NCI-H128 (cell line): Measurements from ENCODE around the gene NSMCE4A.
"Not testable (repeated sequence)": the region's sequence is repeated elsewhere in the genome, so short reads cannot be mapped to it uniquely, and the experiment has no call there.

Experiments
- DNase-seq: peaks from one replicate; lab custom pipeline; 2025; ENCODE audit not compliant: unreplicated experiment; lab: John Stamatoyannopoulos, UW

Gene NSMCE4A, protein sequence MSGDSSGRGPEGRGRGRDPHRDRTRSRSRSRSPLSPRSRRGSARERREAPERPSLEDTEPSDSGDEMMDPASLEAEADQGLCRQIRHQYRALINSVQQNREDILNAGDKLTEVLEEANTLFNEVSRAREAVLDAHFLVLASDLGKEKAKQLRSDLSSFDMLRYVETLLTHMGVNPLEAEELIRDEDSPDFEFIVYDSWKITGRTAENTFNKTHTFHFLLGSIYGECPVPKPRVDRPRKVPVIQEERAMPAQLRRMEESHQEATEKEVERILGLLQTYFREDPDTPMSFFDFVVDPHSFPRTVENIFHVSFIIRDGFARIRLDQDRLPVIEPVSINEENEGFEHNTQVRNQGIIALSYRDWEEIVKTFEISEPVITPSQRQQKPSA

DNA sequence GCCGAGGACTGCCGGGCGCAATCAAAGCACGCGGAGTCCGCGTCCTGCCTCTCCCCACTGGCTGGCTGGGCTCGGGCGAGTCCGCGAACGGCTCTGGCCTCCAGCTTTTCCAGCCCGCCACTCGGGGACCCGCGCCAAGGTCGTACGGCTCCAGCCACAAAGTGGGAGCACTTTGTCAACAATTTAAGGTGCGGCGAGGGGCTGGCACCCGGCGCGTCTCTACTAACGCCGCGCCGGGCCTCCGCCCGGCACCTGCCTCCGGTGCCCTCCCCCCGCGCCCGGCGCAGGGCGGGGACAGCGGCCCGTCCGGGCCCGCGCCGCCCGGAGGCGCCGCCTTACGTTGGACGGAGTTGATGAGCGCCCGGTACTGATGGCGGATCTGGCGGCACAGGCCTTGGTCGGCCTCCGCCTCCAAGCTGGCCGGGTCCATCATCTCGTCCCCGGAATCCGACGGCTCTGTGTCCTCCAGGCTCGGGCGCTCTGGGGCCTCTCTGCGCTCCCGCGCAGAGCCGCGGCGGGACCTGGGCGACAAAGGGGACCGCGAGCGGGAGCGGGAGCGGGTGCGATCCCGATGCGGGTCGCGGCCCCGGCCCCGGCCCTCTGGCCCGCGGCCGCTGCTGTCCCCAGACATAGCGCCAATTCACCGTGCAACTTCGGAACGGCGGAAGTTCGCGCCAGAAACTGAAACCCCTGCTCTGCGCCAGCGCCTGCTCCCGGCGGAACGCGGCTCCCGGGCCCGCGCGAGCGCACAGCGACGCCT lies at the start of gene NSMCE4A:
Gene NSMCE4A, minus strand, starts transcription at position 683 of the 760 bp plus-strand sequence. Its CDS starts 52 bp downstream, at position 631.
- DNase-seq = peak; percentile 25

DNA sequence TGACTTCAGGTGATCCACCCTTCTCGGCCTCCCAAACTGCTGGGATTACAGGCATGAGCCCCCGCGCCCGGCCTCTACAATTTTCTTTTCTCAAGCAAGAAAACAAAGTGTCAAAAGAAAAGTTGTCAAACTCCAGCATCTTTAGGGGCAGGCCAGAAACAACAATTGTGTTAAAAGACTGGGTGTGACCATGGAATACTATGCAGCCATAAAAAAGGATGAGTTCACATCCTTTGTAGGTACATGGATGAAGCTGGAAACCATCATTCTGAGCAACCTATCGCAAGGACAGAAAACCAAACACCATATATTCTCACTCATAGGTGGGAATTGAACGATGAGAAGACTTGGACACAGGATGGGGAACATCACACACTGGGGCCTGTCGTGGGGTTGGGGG lies 48.2 kb upstream of the NSMCE4A start:
- not testable (repeated sequence) for DNase-seq

- no peak for DNase-seq
These were observed 47.3 kb upstream of the NSMCE4A start for GRCh38 chr10:122022276-122022675.

DNA sequence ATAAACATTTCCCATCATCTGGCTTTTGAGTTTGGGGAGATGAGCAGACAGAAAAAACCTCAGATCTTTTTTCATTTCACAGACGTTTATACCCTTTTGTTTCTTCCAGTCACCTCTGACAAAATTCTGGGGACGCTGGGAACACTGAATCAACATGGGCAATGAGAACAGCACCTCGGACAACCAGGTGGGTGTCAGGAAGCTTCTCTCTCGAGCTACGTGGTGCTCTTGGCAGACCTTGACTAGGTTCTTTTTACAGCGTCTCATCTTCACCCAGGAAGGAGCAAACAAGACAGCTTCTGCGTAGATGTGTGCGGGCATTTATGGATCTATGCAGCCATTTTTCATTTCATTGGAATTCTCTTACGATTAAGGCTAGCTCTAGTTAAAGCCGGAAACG lies 46.8 kb upstream of the NSMCE4A start:
- no peak for DNase-seq

- DNase-seq = no peak
These were observed 46.4 kb upstream of the NSMCE4A start for GRCh38 chr10:122021379-122021778.

- no peak for DNase-seq
These were observed 45.2 kb upstream of the NSMCE4A start for GRCh38 chr10:122020226-122020625.

DNA sequence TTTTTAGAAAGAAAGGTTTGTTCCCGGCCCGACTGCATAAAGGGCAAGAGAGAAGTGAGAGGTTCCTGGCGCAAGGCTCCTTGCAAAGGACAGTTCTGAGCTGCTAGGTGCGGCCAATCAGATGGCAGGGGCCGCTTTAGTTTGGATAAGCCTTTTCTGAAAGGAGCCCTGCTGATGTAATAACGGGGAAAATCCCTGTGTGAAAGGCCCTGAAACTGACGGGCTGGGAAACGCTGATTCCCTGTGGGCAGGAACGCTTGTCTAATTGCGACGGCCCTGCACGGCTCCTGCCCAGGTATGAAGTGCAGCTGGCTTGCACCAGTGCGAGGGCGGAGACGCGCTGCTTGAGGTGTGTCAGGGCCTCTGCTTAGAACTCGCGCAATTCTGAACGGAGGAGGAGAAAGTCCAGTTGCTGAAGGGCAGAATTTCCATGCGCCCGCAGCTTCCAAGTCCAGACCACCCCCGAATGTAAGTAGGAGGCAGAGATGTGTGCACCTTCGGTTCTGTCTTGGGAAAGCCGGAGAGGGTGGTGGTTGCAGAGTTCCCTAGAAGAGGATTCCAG lies 44.5 kb upstream of the NSMCE4A start:
- DNase-seq = no peak

DNA sequence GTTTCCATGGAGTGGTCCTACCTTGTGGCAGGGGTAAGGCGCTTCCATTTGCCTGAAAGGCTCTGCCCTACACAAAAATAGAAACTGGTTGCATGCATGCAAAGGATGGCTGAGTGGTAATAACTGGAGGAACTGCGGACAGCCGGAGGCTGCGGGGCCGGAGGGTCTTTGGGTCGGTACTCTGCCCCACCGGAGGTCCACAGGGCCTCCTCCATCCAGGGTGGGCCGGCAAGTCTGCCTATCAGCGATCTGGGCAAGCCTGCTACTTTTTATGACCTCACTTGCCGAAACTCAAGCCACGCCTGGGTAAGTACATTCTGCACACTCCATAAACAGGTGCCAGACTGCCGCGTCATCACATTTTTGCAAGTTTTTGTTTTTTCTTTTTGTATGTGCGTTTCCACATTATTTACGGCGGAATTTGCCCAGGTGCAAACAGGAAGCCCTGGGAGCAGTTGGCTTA lies 44.0 kb upstream of the NSMCE4A start:
- DNase-seq = no peak

DNA sequence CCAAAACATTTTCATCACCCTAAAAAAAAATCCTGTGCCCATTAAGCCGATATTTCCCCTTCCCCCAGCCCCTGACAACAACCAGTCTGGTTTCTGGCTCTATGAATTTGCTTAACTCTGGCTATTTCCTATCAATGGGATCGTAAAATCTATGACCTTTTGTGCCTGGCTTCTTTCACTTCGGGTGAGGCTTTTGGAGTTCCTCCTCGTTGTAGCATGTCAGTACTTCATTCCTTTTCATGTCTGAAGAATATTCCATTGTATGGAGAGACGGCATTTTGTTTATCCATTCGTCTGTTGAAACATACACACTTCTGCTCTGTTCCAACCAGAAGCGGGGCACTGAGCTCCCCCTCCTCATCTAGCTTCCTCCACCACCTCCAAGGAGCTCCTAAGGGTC lies 43.5 kb upstream of the NSMCE4A start:
- no peak for DNase-seq

- not testable (repeated sequence) for DNase-seq
These were observed 42.9 kb upstream of the NSMCE4A start for GRCh38 chr10:122017926-122018325.

- no peak for DNase-seq
These were observed 39.7 kb upstream of the NSMCE4A start for GRCh38 chr10:122014652-122015248.

GRCh38 chr10:122013311-122013780 lies 38.3 kb upstream of the NSMCE4A start:
- no peak for DNase-seq

- DNase-seq = no peak
These were observed 37.7 kb upstream of the NSMCE4A start for GRCh38 chr10:122012731-122013130.

GRCh38 chr10:122010405-122011050 lies 35.5 kb upstream of the NSMCE4A start:
- no peak for DNase-seq

- no peak for DNase-seq
These were observed 32.4 kb upstream of the NSMCE4A start for GRCh38 chr10:122007415-122007814.

DNA sequence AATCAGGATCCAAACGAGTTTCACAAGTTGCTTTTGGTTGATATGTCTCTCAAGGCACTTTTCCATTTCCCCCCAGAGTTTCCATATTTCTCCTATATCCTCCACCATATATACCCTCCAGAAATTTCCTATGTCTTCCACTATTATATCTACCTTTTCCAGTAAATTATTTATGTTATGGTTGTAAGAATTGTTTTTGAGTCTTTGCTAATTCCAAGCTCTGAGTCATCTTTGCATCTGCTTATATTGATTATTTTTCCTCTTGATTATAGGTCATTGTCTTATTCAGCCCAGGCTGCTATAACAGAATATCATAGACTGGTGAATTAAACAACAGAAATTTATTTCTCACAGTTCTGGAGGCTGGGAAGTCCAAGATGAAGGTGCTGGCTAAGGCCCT lies 26.7 kb upstream of the NSMCE4A start:
- no peak for DNase-seq

- DNase-seq = no peak
These were observed 24.3 kb upstream of the NSMCE4A start for GRCh38 chr10:121999301-121999700.

DNA sequence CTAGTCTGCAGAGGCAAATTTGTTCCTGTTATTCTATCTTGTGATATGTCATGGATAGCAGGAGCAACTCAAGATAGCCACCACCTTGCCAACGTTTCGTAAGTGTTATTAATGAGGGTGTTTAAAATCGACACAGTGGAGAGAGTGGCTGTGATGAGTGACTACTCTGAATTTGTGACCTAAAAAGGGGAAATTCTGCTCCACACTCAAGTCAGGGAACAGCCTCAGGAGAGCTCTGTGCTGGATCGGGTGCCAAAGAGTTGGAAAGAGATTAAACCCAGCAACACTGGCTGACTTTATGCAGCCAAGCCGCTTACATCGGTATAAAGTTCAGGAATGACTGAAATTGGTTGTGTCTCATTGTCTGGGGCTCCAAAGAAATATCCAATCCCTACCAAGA lies 23.4 kb upstream of the NSMCE4A start:
- DNase-seq = no peak

DNA sequence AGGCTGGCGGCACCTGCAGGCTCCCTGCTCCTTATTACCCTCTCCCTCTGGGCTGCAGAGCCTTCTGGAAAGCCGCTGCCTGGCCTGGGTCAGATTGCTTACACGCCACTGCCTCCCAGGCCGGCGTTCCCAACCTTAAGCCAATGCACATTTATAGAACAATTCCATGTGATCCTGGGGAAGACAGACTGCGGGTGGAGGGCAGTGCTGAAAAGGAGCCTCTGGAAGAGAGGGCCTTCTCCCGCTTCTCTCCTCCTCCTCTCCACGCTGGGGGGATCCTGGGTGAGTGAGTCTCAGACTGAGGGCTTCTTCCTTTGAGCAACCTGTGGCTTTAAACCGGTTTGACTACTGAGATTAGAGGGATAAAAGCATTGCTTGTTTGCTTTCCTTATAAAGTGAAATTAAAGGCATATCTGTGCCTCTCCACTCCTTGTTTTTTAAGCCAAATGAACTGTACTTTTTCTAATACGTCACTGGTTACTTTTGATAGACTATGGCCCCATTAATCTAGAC lies 19.5 kb upstream of the NSMCE4A start:
- DNase-seq = no peak

GRCh38 chr10:121991727-121992126 lies 16.7 kb upstream of the NSMCE4A start:
- not testable (repeated sequence) for DNase-seq
